ENCODE measurements around the gene TINAG. TPM values are rescaled to one million over a fixed set of nuclear protein-coding genes. Genes with fewer than 3 reads are reported as not detected.

Gene TINAG
- total RNA-seq, 2 experiments from 2014 or later: not detected

- H3K4me3 Mint-ChIP-seq: no peak overlapping the region
- peaks cover 8% of the 10 kb centered on the region for H3K9me3 Mint-ChIP-seq
- intact Hi-C loops (cut with micrococcal nuclease): no loop called here
- H3K4me1 Mint-ChIP-seq (ENCODE audit: low read depth): no peaks in the 10 kb centered on the region
- H3K27ac Mint-ChIP-seq: no peak overlapping the region
- CTCF ChIA-PET: no interaction called here
- no peaks in the 10 kb centered on the region for H3K27me3 Mint-ChIP-seq (ENCODE audit: low read depth)
- no peak for DNase-seq
- no peaks in the 10 kb centered on the region for H3K36me3 Mint-ChIP-seq (ENCODE audit: low read depth)
Measured at GRCh38 chr6:54390362-54390761, 82.1 kb downstream of the TINAG start.

- H3K4me3 Mint-ChIP-seq: no peak overlapping the region
- no peaks in the 10 kb centered on the region for H3K36me3 Mint-ChIP-seq (ENCODE audit: low read depth)
- H3K27me3 Mint-ChIP-seq (ENCODE audit: low read depth): no peaks in the 10 kb centered on the region
- no peaks in the 10 kb centered on the region for H3K4me1 Mint-ChIP-seq (ENCODE audit: low read depth)
- CTCF ChIA-PET: no interaction called here
- intact Hi-C loops (cut with micrococcal nuclease): no loop called here
- H3K27ac Mint-ChIP-seq: no peak overlapping the region
- no peak for DNase-seq
- H3K9me3 Mint-ChIP-seq: peaks cover 6% of the 10 kb centered on the region
Measured at GRCh38 chr6:54391577-54391976, 83.3 kb downstream of the TINAG start.

- CTCF ChIA-PET: no interaction called here
- intact Hi-C loops (cut with micrococcal nuclease): no loop called here
- Mint-ChIP-seq H3K4me1 (ENCODE audit: low read depth) (no peaks in the 10 kb centered on the region), H3K27ac (no peak overlapping the region), H3K27me3 (ENCODE audit: low read depth) (no peaks in the 10 kb centered on the region), H3K4me3 (no peak overlapping the region), H3K9me3 (no peaks in the 10 kb centered on the region), H3K36me3 (ENCODE audit: low read depth) (no peaks in the 10 kb centered on the region)
- no peak for DNase-seq
Measured at GRCh38 chr6:54403096-54403495, 94.9 kb downstream of the TINAG start.

- CTCF ChIA-PET: interaction anchor here (0.6 kb wide), 1 partner anchor 1928 kb away, joined by 3 read pairs; no protein-coding TSS in a partner anchor
- H3K9me3 Mint-ChIP-seq: no peaks in the 10 kb centered on the region
- no peaks in the 10 kb centered on the region for H3K4me1 Mint-ChIP-seq (ENCODE audit: low read depth)
- DNase-seq: no peak
- no peak overlapping the region for H3K4me3 Mint-ChIP-seq
- no peak overlapping the region for H3K27ac Mint-ChIP-seq
- no peaks in the 10 kb centered on the region for H3K36me3 Mint-ChIP-seq (ENCODE audit: low read depth)
- intact Hi-C loops (cut with micrococcal nuclease): no loop called here
- no peaks in the 10 kb centered on the region for H3K27me3 Mint-ChIP-seq (ENCODE audit: low read depth)
Measured at GRCh38 chr6:54404791-54405190, 96.5 kb downstream of the TINAG start.

- H3K9me3 Mint-ChIP-seq: peaks cover 1% of the 10 kb centered on the region
- CTCF ChIA-PET: no interaction called here
- no peaks in the 10 kb centered on the region for H3K4me1 Mint-ChIP-seq (ENCODE audit: low read depth)
- no peaks in the 10 kb centered on the region for H3K36me3 Mint-ChIP-seq (ENCODE audit: low read depth)
- no peaks in the 10 kb centered on the region for H3K27me3 Mint-ChIP-seq (ENCODE audit: low read depth)
- H3K4me3 Mint-ChIP-seq: no peak overlapping the region
- H3K27ac Mint-ChIP-seq: no peak overlapping the region
- intact Hi-C loops (cut with micrococcal nuclease): no loop called here
- no peak for DNase-seq
Measured at GRCh38 chr6:54411767-54412166, 103.5 kb downstream of the TINAG start.

- Mint-ChIP-seq H3K36me3 (ENCODE audit: low read depth) (no peaks in the 10 kb centered on the region), H3K27me3 (ENCODE audit: low read depth) (no peaks in the 10 kb centered on the region), H3K4me1 (ENCODE audit: low read depth) (no peaks in the 10 kb centered on the region), H3K4me3 (no peak overlapping the region), H3K27ac (no peak overlapping the region), H3K9me3 (peaks cover 2% of the 10 kb centered on the region)
- DNase-seq: no peak
- intact Hi-C loops (cut with micrococcal nuclease): no loop called here
- CTCF ChIA-PET: interaction anchor here (0.6 kb wide), 1 partner anchor 1639 kb away, joined by 8 read pairs; no protein-coding TSS in a partner anchor
Measured at GRCh38 chr6:54415517-54415916, 107.3 kb downstream of the TINAG start.

GRCh38 chr6:54419885-54420284, 111.6 kb downstream of the TINAG start:
- no peak for DNase-seq
- no peak overlapping the region for H3K4me3 Mint-ChIP-seq
- no peaks in the 10 kb centered on the region for H3K36me3 Mint-ChIP-seq (ENCODE audit: low read depth)
- no peaks in the 10 kb centered on the region for H3K4me1 Mint-ChIP-seq (ENCODE audit: low read depth)
- no peak overlapping the region for H3K27ac Mint-ChIP-seq
- intact Hi-C loops (cut with micrococcal nuclease): no loop called here
- H3K27me3 Mint-ChIP-seq (ENCODE audit: low read depth): no peaks in the 10 kb centered on the region
- peaks cover 2% of the 10 kb centered on the region for H3K9me3 Mint-ChIP-seq
- CTCF ChIA-PET: no interaction called here

- Mint-ChIP-seq H3K36me3 (ENCODE audit: low read depth) (no peaks in the 10 kb centered on the region), H3K27ac (no peak overlapping the region), H3K4me1 (ENCODE audit: low read depth) (no peaks in the 10 kb centered on the region), H3K9me3 (peaks cover 2% of the 10 kb centered on the region), H3K4me3 (no peak overlapping the region), H3K27me3 (ENCODE audit: low read depth) (no peaks in the 10 kb centered on the region)
- intact Hi-C loops (cut with micrococcal nuclease): no loop called here
- CTCF ChIA-PET: no interaction called here
- DNase-seq: no peak
Measured at GRCh38 chr6:54426995-54427394, 118.8 kb downstream of the TINAG start.

GRCh38 chr6:54427396-54427937, 119.2 kb downstream of the TINAG start:
- no peak for DNase-seq
- CTCF ChIA-PET: no interaction called here
- Mint-ChIP-seq H3K27ac (no peak overlapping the region), H3K36me3 (ENCODE audit: low read depth) (no peaks in the 10 kb centered on the region), H3K9me3 (peaks cover 2% of the 10 kb centered on the region), H3K27me3 (ENCODE audit: low read depth) (no peaks in the 10 kb centered on the region), H3K4me1 (ENCODE audit: low read depth) (no peaks in the 10 kb centered on the region), H3K4me3 (no peak overlapping the region)
- intact Hi-C loops (cut with micrococcal nuclease): no loop called here

- Mint-ChIP-seq H3K36me3 (ENCODE audit: low read depth) (no peaks in the 10 kb centered on the region), H3K4me3 (no peak overlapping the region), H3K4me1 (ENCODE audit: low read depth) (no peaks in the 10 kb centered on the region), H3K27ac (no peak overlapping the region), H3K27me3 (ENCODE audit: low read depth) (no peaks in the 10 kb centered on the region), H3K9me3 (peaks cover 2% of the 10 kb centered on the region)
- intact Hi-C loops (cut with micrococcal nuclease): no loop called here
- CTCF ChIA-PET: no interaction called here
- DNase-seq: no peak
Measured at GRCh38 chr6:54428431-54428830, 120.2 kb downstream of the TINAG start.

- H3K27ac Mint-ChIP-seq: no peak overlapping the region
- H3K9me3 Mint-ChIP-seq: peaks cover 2% of the 10 kb centered on the region
- no peaks in the 10 kb centered on the region for H3K4me1 Mint-ChIP-seq (ENCODE audit: low read depth)
- CTCF ChIA-PET: no interaction called here
- H3K36me3 Mint-ChIP-seq (ENCODE audit: low read depth): no peaks in the 10 kb centered on the region
- DNase-seq: no peak
- no peaks in the 10 kb centered on the region for H3K27me3 Mint-ChIP-seq (ENCODE audit: low read depth)
- no peak overlapping the region for H3K4me3 Mint-ChIP-seq
- intact Hi-C loops (cut with micrococcal nuclease): no loop called here
Measured at GRCh38 chr6:54431466-54431865, 123.2 kb downstream of the TINAG start.

Measured in activated naive CD4-positive, alpha-beta T cell treated with anti-CD3 and anti-CD28 coated beads for 36 hours (primary cell).